Large intestine (tissue), 3 donors: ENCODE data around the gene PSMC2. TPM values are rescaled to one million over a fixed set of nuclear protein-coding genes. Genes with fewer than 3 reads are reported as not detected.
A peak's percentile ranks its signal among the peaks of the same experiment; 100 is the strongest.
"Not testable (repeated sequence)": the region's sequence is repeated elsewhere in the genome, so short reads cannot be mapped to it uniquely, and the experiment has no call there.

ENCODE experiments used
- DNase-seq, 2 donors: peaks; one replicate each; pipeline versions ENCODE4 v3.0.0 to v3.0.0-alpha.2; 2013
- H3K27ac ChIP-seq: one replicate; pipeline ENCODE4 v1.5.1; 2013; ENCODE audit warnings: low read length
- H3K27me3 ChIP-seq: 2 replicates; pipeline ENCODE4 v1.6.1; 2013; ENCODE audit warnings: low read length; ENCODE audit not compliant: control insufficient read depth, insufficient read depth
- H3K36me3 ChIP-seq: 2 replicates; pipeline ENCODE4 v1.6.1; 2013; ENCODE audit warnings: low read length; ENCODE audit not compliant: control insufficient read depth, insufficient read depth
- H3K4me1 ChIP-seq: one replicate; pipeline ENCODE4 v1.6.1; 2013; ENCODE audit warnings: low read length; ENCODE audit not compliant: control insufficient read depth, insufficient read depth
- H3K4me3 ChIP-seq: one replicate; pipeline ENCODE4 v1.5.1; 2013; ENCODE audit warnings: low read length
- H3K9me3 ChIP-seq: one replicate; pipeline ENCODE4 v1.6.1; 2013; ENCODE audit warnings: mild to moderate bottlenecking, low read depth, low read length, moderate library complexity; ENCODE audit not compliant: control insufficient read depth
- whole genome bisulfite sequencing: methylation state at CpG from one replicate; pipeline ENCODE4 v1.1.5; 2013; ENCODE audit warnings: low lambda C conversion rate; ENCODE audit not compliant: insufficient coverage; 5-methylcytosine and 5-hydroxymethylcytosine counted together
- polyA plus RNA-seq: library from polyadenylated mRNA; unstranded; fragments of 120-200 nt; gene quantifications from one replicate; pipeline ENCODE4 v1.2.1, GENCODE V29; 2013

The PSMC2 gene
- polyA plus RNA-seq, 1 donor = 107 TPM

- H3K27ac ChIP-seq = no peak overlapping the region
- DNase-seq = no peak
- WGBS = no CpG with 5 or more reads among the region's 5 CpGs
Measured at GRCh38 chr7:103391150-103391549, 43.7 kb downstream of the PSMC2 start.

GRCh38 chr7:103391976-103392375, 44.5 kb downstream of the PSMC2 start:
- Histone ChIP-seq H3K4me3 (no peak overlapping the region), H3K9me3 (no peaks in the 10 kb centered on the region), H3K4me1 (no peaks in the 10 kb centered on the region), H3K36me3 (no peaks in the 10 kb centered on the region), H3K27me3 (no peaks in the 10 kb centered on the region), H3K27ac (no peak overlapping the region)
- 20% methylated on average over 1 of the region's 2 CpGs for WGBS
- DNase-seq = no peak

More at GRCh38 chr7:103391150-103391549, 43.7 kb downstream of the PSMC2 start:
- Histone ChIP-seq H3K4me3 (no peak overlapping the region), H3K4me1 (no peaks in the 10 kb centered on the region), H3K36me3 (no peaks in the 10 kb centered on the region), H3K27me3 (no peaks in the 10 kb centered on the region), H3K9me3 (no peaks in the 10 kb centered on the region)

GRCh38 chr7:103394566-103394965, 47.1 kb downstream of the PSMC2 start:
- no peak for DNase-seq
- H3K27ac ChIP-seq = no peak overlapping the region
- H3K4me3 ChIP-seq = no peak overlapping the region
- WGBS = no CpG with 5 or more reads among the region's 4 CpGs
- no peaks in the 10 kb centered on the region for H3K9me3 ChIP-seq
- no peaks in the 10 kb centered on the region for H3K36me3 ChIP-seq
- no peaks in the 10 kb centered on the region for H3K4me1 ChIP-seq
- H3K27me3 ChIP-seq = no peaks in the 10 kb centered on the region

- Histone ChIP-seq H3K27me3 (no peaks in the 10 kb centered on the region), H3K36me3 (no peaks in the 10 kb centered on the region), H3K4me1 (no peaks in the 10 kb centered on the region), H3K4me3 (no peak overlapping the region), H3K27ac (no peak overlapping the region), H3K9me3 (no peaks in the 10 kb centered on the region)
- DNase-seq = no peak
- WGBS = 29% methylated on average over 1 of the region's 1 CpG
Measured at GRCh38 chr7:103395071-103395470, 47.6 kb downstream of the PSMC2 start.

- 100% methylated on average over 4 of the region's 8 CpGs for WGBS
- Histone ChIP-seq H3K36me3 (no peaks in the 10 kb centered on the region), H3K27ac (no peak overlapping the region), H3K9me3 (no peaks in the 10 kb centered on the region), H3K4me3 (no peak overlapping the region), H3K4me1 (no peaks in the 10 kb centered on the region), H3K27me3 (no peaks in the 10 kb centered on the region)
- no peak for DNase-seq
Measured at GRCh38 chr7:103396471-103396870, 49.0 kb downstream of the PSMC2 start.

- Histone ChIP-seq H3K36me3 (no peaks in the 10 kb centered on the region), H3K9me3 (no peaks in the 10 kb centered on the region), H3K4me1 (no peaks in the 10 kb centered on the region), H3K27me3 (no peaks in the 10 kb centered on the region), H3K27ac (no peak overlapping the region), H3K4me3 (no peak overlapping the region)
- WGBS = no CpG with 5 or more reads among the region's 2 CpGs
- DNase-seq = peak in 1 of 2 donors; percentile 58
Measured at GRCh38 chr7:103398483-103399127, 51.2 kb downstream of the PSMC2 start.

GRCh38 chr7:103399687-103400086, 52.2 kb downstream of the PSMC2 start:
- not testable (repeated sequence) for H3K27ac ChIP-seq, DNase-seq, H3K4me1 ChIP-seq, H3K9me3 ChIP-seq, H3K36me3 ChIP-seq, H3K4me3 ChIP-seq, H3K27me3 ChIP-seq

GRCh38 chr7:103405789-103406613, 58.6 kb downstream of the PSMC2 start:
- not testable (repeated sequence) for H3K36me3 ChIP-seq, H3K4me3 ChIP-seq, H3K9me3 ChIP-seq, H3K27ac ChIP-seq, H3K27me3 ChIP-seq, H3K4me1 ChIP-seq, DNase-seq
- 80% methylated on average over 1 of the region's 7 CpGs for WGBS

- no peak for DNase-seq
- no peaks in the 10 kb centered on the region for H3K9me3 ChIP-seq
- no peak overlapping the region for H3K4me3 ChIP-seq
- H3K4me1 ChIP-seq = no peaks in the 10 kb centered on the region
- H3K27ac ChIP-seq = no peak overlapping the region
- H3K27me3 ChIP-seq = peaks cover 5% of the 10 kb centered on the region
- 100% methylated on average over 1 of the region's 1 CpG for WGBS
- H3K36me3 ChIP-seq = no peaks in the 10 kb centered on the region
Measured at GRCh38 chr7:103412151-103412550, 64.7 kb downstream of the PSMC2 start.

- H3K36me3 ChIP-seq = no peaks in the 10 kb centered on the region
- no peak for DNase-seq
- no peaks in the 10 kb centered on the region for H3K4me1 ChIP-seq
- peaks cover 5% of the 10 kb centered on the region for H3K27me3 ChIP-seq
- H3K9me3 ChIP-seq = no peaks in the 10 kb centered on the region
- no peak overlapping the region for H3K4me3 ChIP-seq
- 83% methylated on average over 2 of the region's 5 CpGs for WGBS
- H3K27ac ChIP-seq = no peak overlapping the region
Measured at GRCh38 chr7:103413407-103413806, 66.0 kb downstream of the PSMC2 start.

- Histone ChIP-seq H3K9me3 (no peaks in the 10 kb centered on the region), H3K36me3 (no peaks in the 10 kb centered on the region), H3K4me1 (no peaks in the 10 kb centered on the region), H3K27ac (no peak overlapping the region), H3K4me3 (no peak overlapping the region), H3K27me3 (peaks cover 4% of the 10 kb centered on the region)
- DNase-seq = no peak
- WGBS = no CpG with 5 or more reads among the region's 3 CpGs
Measured at GRCh38 chr7:103418241-103418640, 70.8 kb downstream of the PSMC2 start.
